Mucosa of descending colon (tissue), 3 donors: ENCODE data around the gene DNAJC22. TPM values are rescaled to one million over a fixed set of nuclear protein-coding genes. Genes with fewer than 3 reads are reported as not detected.

ENCODE experiments used
- ATAC-seq: fragments of 200-7000 bp; cut with Tn5 transposase; one replicate; pipeline ENCODE4 v1.9.1; 2020; ENCODE audit warnings: mild to moderate bottlenecking, moderate library complexity
- DNase-seq, 3 donors: peaks; one replicate each; pipeline ENCODE4 v3.0.0-alpha.2; 2020
- H3K36me3 ChIP-seq: fragments of 200-600 bp; one replicate; pipeline ENCODE4 v1.8.0; 2021; ENCODE audit warnings: low read depth, mild to moderate bottlenecking
- H3K4me1 ChIP-seq: fragments of 200-600 bp; one replicate; pipeline ENCODE4 v1.8.0; 2021; ENCODE audit warnings: low read depth, mild to moderate bottlenecking
- H3K4me3 ChIP-seq: fragments of 200-600 bp; one replicate; pipeline ENCODE4 v1.8.0; 2021; ENCODE audit warnings: mild to moderate bottlenecking
- H3K9me3 ChIP-seq: fragments of 200-600 bp; one replicate; pipeline ENCODE4 v1.8.0; 2021; ENCODE audit warnings: mild to moderate bottlenecking
- intact Hi-C, 2 donors: fragments of 100-400 bp; cut with DNase I in 1 of 2; cut with micrococcal nuclease in 1 of 2; formaldehyde crosslinking; loops; one replicate each; pipeline versions ENCODE4 v1.11.0 to v1.11.1; 2022; cut with DNase I, micrococcal nuclease
- total RNA-seq, 3 donors: library from RNA; stranded (reverse); fragmentation: NEBNext Ultra II Directional in 2 of 3; extraction: Animal tissue kit (Norgen Biotek cat#: 25700) in 2 of 3; gene quantifications; one replicate each; pipeline versions ENCODE4 v1.2.1 to v1.2.4, GENCODE V29; 2021 to 2023
- TF ChIP-seq, protein P1 (sequence below): fragments of 200-600 bp; IDR thresholded peaks from one replicate; pipeline ENCODE4 v1.8.0; 2022; ENCODE audit warnings: antibody characterized with exemption, mild to moderate bottlenecking
- donor health status: DM: no; HTN: no; CAD: no; lungs with moderate emphysema.
- donor health status: DM: no; HTN: no; CAD: no.
- donor health status: DM: no; HTN: yes; CAD: no.

The DNAJC22 gene
- total RNA-seq, 3 donors from 2014 or later = 6.7 to 45.7 (median 37.0) TPM

DNA sequence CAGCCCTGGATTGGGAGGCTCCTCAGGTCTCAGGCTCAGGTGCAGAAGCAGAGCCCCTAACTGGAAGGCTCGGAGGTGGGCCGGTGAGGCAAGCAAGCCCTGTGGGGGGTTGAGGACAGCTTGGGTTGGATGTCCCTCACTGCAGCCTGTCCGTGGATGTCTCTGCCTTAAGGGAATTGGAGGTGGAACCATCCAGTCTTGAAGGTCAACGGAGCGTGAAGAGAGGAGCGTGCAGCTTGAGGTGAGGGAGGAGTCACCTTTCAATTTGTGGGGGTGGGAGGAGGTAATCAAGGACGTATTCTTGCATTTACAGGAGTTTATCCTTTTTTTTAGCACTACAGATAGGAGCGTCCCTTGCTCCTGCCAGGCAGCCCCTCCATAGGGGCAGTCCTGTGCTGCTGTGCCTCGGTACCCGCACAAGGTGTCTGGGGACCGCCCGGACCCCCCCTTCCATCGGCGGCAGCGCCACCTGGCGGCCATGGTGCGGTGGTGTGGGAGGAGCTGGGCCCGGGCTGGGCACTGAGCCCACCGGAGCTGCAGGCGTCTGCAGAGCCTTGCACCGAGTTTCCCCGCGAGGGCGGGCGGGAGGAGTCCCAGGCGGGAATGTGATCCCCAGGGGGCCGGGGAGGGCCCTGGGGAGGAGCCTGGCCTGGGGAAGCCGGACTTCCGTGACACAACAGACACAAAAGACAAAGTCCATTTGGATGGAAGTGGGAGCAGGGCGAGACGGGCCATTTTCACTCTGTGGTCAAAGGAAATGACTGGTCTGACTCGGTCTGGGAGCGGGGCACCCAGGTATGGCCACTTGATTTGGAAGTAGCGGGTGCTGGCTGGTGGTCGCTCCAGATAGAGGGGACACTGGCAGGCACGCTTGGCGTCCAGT lies 864 bp downstream of the DNAJC22 start:
- Histone ChIP-seq H3K36me3 (no peaks in the 10 kb centered on the region), H3K9me3 (no peaks in the 10 kb centered on the region), H3K4me1 (peaks cover 45% of the 10 kb centered on the region), H3K4me3 (no peak overlapping the region)
- peak; percentile 95 for ATAC-seq
- intact Hi-C loops = loop anchor here in 1 of 2 donors (10.0 kb wide), 1 partner anchor 63 kb away; no protein-coding TSS in a partner anchor
- DNase-seq = peak; percentile 90 to 94 (median 92)
- TF ChIP-seq, protein P1, sequence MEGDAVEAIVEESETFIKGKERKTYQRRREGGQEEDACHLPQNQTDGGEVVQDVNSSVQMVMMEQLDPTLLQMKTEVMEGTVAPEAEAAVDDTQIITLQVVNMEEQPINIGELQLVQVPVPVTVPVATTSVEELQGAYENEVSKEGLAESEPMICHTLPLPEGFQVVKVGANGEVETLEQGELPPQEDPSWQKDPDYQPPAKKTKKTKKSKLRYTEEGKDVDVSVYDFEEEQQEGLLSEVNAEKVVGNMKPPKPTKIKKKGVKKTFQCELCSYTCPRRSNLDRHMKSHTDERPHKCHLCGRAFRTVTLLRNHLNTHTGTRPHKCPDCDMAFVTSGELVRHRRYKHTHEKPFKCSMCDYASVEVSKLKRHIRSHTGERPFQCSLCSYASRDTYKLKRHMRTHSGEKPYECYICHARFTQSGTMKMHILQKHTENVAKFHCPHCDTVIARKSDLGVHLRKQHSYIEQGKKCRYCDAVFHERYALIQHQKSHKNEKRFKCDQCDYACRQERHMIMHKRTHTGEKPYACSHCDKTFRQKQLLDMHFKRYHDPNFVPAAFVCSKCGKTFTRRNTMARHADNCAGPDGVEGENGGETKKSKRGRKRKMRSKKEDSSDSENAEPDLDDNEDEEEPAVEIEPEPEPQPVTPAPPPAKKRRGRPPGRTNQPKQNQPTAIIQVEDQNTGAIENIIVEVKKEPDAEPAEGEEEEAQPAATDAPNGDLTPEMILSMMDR = peak; percentile 82

DNA sequence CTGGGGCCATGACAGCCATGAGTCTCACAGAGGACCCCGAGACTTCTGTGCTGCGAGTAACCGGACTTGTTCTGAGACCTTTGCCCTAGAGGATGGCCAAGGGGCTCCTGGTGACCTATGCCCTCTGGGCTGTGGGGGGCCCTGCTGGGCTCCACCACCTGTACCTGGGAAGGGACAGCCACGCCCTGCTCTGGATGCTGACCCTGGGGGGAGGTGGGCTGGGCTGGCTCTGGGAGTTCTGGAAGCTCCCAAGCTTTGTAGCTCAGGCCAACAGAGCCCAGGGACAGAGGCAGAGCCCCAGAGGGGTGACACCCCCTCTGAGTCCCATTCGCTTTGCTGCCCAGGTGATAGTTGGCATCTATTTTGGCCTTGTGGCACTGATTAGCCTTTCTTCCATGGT lies 2.1 kb downstream of the DNAJC22 start:
- H3K4me3 ChIP-seq = no peak overlapping the region
- no peaks in the 10 kb centered on the region for H3K9me3 ChIP-seq
- ATAC-seq = no peak
- H3K36me3 ChIP-seq = no peaks in the 10 kb centered on the region
- TF ChIP-seq, protein P1 = no peak
- intact Hi-C loops = loop anchor here in 1 of 2 donors (10.0 kb wide), 1 partner anchor 64 kb away; no protein-coding TSS in a partner anchor
- H3K4me1 ChIP-seq = peaks cover 36% of the 10 kb centered on the region
- DNase-seq = no peak

DNA sequence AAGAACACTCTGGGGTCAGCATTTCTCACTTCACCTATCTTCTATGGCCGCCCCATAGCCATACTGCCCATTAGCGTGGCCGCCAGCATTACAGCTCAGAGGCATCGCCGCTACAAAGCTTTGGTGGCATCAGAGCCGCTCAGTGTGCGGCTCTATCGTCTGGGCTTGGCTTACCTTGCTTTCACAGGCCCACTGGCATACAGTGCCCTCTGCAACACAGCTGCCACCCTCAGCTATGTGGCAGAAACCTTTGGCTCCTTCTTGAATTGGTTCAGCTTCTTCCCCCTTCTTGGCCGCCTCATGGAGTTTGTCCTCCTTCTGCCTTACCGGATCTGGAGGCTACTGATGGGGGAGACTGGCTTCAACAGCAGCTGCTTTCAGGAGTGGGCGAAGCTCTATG lies 2.6 kb downstream of the DNAJC22 start:
- intact Hi-C loops = loop anchor here in 1 of 2 donors (10.0 kb wide), 1 partner anchor 64 kb away; no protein-coding TSS in a partner anchor
- H3K9me3 ChIP-seq = no peaks in the 10 kb centered on the region
- TF ChIP-seq, protein P1 = no peak
- no peaks in the 10 kb centered on the region for H3K36me3 ChIP-seq
- peaks cover 36% of the 10 kb centered on the region for H3K4me1 ChIP-seq
- H3K4me3 ChIP-seq = no peak overlapping the region
- DNase-seq (no peak), ATAC-seq (no peak)

DNA sequence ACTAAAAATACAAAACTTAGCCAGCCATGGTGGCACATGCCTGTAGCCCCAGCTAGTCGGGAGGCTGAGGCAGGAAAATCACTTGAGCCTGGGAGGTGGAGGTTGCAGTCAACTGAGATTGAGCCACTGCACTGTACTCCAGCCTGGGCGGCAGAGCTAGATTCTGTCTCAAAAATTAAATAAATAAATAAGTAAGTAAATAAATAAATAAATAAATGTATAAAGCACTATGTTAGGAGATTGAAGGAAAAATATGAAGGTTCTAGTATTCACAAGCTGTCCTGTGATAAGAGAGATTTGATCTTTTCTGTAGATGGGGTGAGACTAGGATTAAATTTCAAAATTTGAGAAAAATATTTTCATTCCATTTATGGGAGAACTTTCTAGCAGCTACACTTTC lies 5.7 kb downstream of the DNAJC22 start:
- TF ChIP-seq, protein P1 = no peak
- Histone ChIP-seq H3K9me3 (no peaks in the 10 kb centered on the region), H3K4me1 (peaks cover 7% of the 10 kb centered on the region), H3K36me3 (no peaks in the 10 kb centered on the region), H3K4me3 (no peak overlapping the region)
- no peak for ATAC-seq
- intact Hi-C loops = loop anchor here in 1 of 2 donors (10.0 kb wide), 1 partner anchor 162 kb away; no protein-coding TSS in a partner anchor
- DNase-seq = no peak

DNA sequence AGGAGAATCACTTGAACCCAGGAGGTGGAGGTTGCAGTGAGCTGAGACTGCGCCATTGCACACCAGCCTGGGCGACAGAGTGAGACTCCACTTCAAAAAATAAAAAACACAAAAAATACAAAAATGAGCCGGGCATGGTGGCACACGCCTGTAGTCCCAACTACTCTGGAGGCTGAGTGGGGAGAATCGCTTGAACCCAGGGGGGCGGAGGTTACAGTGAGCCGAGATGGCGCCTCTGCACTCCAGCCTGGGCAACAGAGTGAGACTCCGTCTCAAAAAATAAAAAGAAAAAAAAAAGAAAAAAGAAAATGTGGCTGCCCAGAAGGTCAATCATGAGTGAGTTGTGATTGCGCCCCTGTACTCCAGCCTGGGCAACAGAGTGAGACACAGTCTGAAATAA lies 9.2 kb downstream of the DNAJC22 start:
- TF ChIP-seq, protein P1 = no peak
- DNase-seq = no peak

More for the DNA sequence above, 9.2 kb downstream of the DNAJC22 start:
- Histone ChIP-seq H3K36me3 (no peaks in the 10 kb centered on the region), H3K4me3 (no peak overlapping the region), H3K4me1 (no peaks in the 10 kb centered on the region), H3K9me3 (no peaks in the 10 kb centered on the region)
- intact Hi-C loops = loop anchor here in 1 of 2 donors (10.0 kb wide), 1 partner anchor 159 kb away; no protein-coding TSS in a partner anchor
- ATAC-seq = no peak
